COR-L47 (cell line): ENCODE measurements around the gene BBS5.
"Not testable (repeated sequence)": the region's sequence is repeated elsewhere in the genome, so short reads cannot be mapped to it uniquely, and the experiment has no call there.

ENCODE experiments used
- DNase-seq: peaks from one replicate; lab custom pipeline; 2025; lab: John Stamatoyannopoulos, UW

The BBS5 gene

DNA sequence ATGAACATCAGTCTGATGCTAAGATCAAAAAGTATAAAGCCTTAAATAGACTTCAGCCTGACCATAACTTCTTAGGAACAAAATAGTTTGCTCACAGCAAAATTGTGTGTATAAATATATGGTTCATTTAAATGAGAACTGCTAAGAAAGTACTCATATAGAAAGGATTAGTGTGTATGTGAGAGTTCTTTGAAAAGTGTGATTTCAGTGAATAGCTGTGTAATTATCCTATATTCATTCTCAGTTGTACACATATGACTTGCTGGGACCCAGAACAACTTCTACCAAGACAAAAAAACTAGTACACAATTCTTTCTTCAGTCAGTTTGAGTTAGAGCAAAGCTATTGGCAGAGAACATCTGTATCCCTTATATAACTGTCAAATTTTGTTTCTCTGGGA is 7.2 kb downstream of the BBS5 start:
- DNase-seq, result no peak

DNA sequence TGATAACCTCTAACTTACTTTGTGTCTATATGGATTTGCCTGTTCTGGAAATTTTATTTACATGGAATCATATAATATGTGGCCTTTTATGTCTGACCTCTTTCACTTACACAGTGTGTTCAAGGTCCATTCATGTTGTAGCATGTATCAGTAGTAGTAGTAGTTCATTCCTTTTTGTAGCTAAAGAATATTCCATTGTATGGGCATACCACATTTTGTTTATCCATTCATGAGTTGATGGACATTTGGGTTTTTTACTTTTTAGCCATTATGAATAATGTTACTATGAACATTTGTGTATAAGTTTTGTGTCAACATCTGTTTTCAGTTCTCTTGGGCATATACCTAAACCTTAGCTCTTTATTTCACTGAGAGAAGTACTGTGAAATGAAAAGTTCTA is 11.5 kb downstream of the BBS5 start:
- no peak for DNase-seq

DNA sequence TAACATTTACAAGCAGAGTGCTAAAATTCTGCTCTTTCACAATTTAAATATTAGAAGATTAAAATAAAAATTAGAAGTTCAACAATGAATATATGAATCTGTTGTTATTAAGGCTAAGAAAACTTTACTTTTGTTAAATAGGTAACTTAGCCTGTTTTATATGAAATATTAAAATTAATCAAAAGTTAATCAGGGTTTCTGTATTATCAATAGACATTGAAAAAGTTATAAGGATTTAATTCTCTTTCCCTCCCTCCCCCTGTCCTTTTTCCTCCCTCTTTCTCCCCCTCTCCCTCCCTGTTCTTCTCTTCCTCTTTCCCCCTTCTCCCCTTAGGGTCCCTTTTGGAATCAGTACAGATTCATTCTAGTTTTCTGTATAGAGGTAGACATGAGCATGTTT is 12.1 kb downstream of the BBS5 start:
- DNase-seq, result no peak

DNA sequence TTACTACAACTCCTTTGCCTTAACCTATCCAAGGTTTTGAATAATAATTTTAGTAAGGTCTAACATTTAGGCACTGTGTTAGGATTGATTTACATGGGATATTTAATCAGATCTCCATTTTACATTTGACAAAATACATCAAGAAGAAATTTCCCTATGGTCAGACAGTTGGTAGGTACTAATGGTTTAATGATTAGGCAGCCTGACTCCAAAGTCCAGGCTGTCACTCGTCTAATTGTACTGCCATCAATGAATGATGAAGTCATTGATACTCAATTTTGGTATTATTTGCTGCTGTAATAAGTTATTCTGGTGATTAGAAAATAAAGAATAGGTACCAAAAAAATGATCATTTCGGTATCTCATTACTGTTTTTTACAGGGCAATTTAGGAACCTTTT is 14.1 kb downstream of the BBS5 start:
- DNase-seq, result no peak

DNA sequence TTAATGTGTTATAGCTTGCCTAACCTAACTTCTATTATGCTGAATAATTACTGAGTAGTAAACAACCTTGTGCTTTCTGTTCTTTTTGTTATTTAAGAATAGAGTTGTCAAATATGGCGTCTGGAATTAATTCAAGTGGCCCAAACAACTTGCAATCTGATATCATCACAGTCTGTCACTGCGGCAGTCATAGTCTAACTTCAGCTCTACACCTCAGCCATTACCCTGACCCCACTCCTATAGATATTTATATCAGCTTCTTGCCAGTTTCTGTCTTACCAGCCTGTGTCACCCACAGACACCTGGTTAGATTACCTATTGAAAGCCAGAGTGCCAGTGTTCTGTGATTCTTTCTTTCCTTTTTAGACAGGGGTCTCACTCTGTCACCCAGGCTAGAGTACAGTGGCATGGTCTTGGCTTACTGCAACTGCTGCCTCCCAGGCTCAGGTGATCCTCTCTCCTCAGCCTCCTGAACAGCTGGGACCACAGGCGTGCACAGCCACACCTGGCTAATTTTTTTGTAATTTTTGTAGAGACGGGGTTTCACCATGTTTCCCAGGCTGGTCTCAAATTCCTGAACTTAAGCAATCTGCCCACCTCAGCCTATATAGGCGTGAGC is 16.1 kb downstream of the BBS5 start:
- DNase-seq, result no peak

DNA sequence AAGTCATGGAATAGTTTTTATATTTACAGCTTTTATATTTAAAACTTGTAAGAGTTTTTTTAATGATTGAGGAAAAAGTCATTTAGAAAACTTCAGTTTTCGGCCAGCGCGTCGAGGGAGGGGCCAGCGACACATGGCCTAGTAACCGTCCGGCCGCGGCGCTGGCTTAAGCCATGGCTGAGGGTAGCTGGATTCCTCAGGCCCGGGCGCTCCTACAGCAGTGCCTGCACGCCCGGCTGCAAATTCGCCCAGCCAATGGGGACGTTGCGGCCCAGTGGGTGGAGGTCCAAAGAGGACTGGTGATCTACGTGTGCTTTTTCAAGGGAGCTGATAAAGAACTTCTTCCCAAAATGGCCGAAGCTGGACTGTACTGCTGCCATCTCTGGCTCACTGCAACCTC is 25.4 kb downstream of the BBS5 start:
- DNase-seq, result no peak

DNA sequence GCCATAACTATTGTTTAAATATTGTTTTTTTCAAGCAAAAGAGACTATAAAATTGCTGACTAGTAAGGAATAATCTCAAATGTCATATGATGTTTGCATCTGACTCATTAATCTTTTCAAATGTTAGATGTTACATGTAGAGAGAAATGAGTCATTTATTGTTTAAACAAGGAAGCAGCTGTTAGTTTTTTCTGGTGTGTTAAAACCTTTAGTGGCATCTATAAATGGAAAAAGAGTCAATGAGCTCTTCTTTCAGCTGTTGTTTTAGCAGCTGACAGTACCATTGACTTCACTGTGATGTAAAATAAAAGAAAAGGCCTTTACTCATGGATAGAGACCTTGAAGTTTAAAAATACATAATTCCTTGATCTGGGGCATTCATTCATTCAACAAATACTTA is 28.4 kb downstream of the BBS5 start:
- peak; percentile 64 for DNase-seq

DNA sequence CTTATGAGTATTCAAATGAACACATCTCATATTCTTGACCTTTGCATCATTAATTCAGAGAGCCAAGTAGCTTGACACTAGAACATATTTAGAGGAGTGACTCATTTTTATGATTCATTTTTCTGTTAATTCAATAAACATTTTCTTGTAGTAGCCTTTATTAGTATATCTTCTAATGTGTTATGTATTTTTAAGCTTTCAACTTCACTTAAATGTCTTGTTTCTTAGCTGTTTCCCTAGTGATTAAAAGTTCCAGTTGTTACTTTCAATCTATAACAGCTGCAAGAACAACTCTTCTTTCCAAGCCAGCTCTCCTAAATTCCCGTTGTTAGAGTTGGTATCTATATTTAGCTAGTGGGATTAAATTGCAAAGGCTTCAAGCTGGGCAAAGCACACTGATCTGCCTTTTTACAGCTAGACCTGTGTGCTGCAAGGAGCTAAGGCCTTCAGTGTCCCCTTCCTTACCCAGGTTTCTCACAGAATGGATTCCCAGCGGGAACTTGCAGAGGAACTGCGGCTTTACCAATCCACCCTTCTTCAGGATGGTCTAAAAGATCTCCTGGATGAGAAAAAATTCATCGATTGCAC is 30.1 kb downstream of the BBS5 start, which contains the start of gene KLHL41:
TSS of gene KLHL41 (plus strand) at position 405 of the 588 bp plus-strand sequence. CDS start at position 482, 77 bp downstream.
- no peak for DNase-seq

DNA sequence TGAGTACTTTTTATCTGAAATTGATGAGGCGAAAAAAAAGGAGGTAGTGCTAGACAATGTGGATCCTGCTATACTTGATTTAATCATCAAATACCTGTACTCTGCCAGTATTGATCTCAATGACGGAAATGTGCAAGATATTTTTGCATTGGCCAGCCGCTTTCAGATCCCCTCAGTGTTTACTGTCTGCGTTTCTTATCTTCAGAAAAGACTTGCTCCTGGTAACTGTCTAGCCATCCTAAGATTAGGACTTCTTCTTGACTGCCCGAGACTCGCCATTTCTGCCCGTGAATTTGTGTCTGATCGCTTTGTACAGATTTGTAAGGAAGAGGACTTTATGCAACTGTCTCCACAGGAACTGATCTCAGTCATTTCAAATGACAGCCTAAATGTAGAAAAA is 30.7 kb downstream of the BBS5 start:
- no peak for DNase-seq

DNA sequence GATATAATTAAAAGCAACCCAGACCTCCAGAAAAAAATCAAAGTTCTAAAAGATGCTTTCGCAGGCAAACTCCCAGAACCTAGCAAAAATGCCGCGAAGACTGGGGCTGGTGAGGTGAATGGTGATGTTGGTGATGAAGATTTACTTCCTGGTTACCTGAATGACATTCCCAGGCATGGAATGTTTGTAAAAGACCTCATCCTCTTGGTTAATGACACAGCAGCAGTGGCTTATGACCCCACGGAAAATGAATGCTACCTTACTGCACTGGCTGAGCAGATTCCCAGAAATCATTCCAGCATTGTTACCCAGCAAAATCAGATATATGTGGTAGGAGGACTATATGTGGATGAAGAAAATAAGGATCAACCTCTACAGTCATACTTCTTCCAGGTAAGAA is 31.2 kb downstream of the BBS5 start:
- DNase-seq, result no peak

DNA sequence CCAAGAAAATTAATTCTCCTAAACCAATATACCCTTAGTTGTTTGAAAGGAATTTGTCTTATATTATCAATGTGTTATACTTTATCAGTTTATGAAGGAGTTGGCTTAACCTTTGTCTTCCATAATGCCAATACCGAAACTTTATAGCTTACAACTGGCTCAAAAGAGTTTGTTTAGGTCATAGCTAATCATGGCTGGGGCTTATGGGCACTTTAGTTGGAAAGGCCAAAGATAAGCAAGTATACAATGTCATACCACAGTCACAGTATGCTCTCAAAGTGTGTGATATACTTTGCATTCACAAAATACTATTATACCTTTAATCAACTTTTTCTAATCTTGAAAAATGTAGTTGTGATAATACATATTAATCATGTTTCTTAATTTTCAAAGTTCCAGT is 32.5 kb downstream of the BBS5 start:
- DNase-seq, result no peak

DNA sequence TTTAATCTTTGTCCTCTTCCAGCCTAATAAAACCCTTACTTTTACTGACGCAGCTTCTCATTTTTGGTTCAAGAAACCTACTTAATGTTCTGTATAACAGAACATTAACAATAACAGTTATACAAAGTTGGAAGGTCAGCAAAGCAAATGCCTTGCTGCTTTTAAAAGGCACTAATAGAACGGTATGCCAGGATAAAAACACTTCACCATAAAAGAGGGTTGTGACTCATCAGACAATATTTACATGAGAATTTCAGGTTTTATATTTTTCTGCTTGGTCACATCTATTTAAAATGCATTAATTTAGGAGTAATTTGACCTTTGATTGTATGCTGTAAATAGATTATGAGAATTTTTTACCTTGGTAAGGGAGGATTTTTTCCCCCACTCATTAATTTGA is 33.2 kb downstream of the BBS5 start:
- no peak for DNase-seq

DNA sequence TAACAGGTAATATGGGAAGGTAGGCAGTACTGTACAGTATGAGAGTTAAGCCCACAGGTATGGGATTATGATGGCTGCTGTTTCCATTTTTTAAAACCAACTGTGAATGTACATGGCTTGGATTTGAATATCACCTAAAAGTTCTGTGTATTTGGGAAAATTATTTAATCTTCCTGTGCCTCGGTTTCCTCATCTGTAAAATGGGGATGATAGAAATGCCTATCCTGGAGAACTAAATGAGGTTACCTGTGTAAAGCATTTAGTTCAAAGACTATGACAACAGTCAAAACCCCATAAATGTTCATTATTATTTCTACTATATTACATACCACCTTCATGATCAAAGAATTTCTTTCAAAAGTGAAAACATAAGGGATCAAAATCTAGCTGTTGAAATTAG is 33.8 kb downstream of the BBS5 start:
- no peak for DNase-seq

DNA sequence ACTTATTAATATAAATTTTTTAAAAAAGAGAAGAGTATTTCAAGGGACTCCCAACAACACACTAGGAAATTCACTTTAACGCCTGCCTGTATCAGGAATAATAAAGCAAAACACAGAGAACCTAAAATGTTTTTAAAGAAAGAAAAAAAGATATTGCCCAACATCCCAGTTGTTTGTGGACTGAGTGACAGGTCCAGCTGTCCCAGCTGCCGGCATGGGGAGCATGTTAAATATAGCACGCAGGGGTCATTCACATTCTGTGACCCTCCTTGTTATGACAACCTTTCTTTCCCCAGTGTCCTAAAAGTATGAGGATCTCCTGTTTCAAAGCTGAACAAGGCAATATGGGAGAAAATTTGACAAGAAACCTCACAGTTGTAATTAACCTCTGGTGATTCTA is 34.6 kb downstream of the BBS5 start:
- DNase-seq, result no peak

DNA sequence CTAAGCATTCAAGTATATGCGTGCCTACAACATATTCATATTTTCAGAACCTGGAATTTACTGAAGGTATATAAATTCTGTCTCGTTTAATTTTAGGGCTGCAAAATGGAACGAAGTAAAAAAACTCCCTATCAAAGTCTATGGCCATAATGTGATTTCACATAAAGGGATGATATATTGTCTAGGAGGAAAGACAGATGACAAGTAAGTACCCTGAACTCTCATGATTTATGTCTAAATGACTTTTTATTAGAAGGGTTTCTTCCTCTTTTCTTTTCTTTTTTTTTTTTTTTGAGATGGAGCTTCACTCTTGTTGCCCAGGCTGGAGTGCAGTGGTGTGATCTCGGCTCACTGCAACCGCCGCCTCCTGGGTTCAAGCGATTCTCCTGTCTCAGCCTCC is 35.5 kb downstream of the BBS5 start:
- not testable (repeated sequence) for DNase-seq

DNA sequence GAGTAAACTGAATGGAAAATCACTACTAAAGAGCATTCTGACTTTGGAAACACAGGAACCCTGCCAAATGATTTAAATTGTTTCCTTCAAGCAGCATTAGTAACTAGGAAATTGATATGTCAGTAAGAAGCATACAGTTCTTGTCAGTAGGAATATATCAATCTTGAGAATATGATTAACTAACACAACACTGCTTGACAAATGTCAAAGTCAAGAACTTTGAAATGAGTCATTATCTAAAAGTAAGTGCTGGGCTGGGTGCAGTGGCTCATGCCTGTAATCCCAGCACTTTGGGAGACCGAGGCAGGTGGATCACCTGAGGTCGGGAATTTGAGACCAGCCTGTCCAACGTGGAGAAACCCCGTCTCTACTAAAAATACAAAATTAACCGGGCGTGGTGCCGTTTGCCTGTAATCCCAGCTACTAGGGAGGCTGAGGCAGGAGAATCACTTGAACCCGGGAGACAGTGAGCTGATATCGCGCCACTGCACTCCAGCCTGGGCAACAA is 37.2 kb downstream of the BBS5 start:
- DNase-seq, result not testable (repeated sequence)

DNA sequence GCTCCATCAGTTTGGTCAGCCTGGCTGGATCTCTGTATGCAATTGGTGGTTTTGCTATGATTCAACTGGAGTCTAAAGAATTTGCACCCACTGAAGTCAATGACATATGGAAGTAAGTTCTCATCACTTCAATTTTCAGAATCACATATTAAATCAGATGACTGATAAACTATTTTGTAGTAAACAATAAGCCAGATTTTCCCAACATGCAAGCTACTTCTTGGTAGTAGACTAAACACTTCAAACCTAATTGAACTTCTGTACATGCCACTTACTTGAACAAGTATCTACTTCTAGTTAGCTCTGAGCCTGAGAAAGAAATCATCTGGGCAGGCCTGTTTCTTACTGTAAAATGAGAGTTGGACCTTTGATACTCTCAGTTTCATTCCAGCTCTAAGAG is 41.6 kb downstream of the BBS5 start:
- no peak for DNase-seq

DNA sequence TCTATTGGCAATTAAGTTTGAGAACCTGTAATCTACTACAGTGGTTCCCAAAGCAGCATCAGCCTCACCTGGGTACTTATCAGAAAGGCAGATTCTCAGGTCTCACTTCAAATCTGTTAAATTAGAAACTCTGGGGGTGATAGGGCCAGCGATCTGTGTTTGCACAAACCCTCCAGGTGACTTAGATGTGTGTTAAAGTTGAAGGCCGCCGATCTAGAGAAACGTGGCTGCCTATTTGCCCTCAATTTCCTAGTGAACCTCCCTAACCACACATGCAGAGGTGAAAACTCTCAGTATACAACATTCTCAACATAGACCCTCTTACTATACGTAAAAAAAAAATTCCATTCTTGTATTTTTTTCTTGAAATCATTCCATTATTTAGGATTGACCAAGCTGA is 44.4 kb downstream of the BBS5 start:
- DNase-seq, result no peak

DNA sequence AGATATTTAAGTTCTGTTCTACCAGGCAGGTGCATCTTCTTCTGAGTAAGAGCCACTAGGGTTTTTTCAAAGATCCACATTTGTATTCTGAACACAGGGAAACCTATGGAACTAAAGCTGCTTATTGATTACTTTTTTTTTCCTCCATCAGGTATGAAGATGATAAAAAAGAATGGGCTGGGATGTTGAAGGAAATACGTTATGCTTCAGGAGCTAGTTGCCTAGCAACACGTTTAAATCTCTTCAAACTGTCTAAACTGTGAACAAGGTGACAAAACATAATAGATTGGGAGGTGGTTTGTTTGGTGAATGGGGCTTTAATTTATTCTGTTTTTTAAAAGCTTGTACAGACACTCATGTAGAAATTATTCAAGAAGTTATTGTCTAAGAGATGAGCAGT is 46.1 kb downstream of the BBS5 start:
- peak; percentile 48 for DNase-seq

DNA sequence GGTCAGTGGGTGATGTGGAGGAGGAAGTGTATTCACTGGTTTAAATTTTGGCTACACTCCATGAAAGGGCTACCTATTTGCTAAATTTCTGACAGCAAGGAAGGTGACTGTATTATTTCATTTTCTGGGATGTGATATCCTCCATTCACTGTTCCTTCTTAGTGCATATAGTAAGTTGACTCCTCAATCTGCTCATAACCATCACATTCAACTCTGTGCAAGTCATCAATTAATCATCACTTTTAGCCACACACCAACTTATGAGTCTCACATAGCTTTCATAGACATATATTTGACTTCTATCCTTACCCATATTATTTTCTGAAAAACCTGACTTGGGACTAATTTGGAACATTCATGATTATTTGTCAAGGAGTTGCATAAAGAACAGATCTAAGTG is 47.2 kb downstream of the BBS5 start:
- no peak for DNase-seq

DNA sequence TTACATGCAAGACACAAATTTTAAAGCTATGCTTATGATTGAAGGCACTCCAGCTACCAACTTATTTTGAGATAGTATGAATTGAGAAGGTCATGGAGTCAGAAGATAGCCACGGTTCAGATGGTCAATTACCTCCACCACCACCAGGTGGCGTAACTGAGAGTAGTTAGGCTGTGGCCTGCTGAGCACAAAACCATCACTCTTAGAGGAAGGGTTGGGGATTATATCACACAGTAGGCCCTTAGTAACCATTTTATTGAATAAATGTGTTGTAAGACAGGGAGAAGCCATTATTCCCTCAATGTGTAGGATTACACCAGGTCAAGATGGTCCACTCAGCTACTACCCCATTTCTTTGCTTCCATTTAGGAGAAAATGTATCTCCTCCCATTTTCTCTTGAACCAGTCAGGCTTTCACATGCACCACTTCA is 49.0 kb downstream of the BBS5 start:
- peak; percentile 31 for DNase-seq

DNA sequence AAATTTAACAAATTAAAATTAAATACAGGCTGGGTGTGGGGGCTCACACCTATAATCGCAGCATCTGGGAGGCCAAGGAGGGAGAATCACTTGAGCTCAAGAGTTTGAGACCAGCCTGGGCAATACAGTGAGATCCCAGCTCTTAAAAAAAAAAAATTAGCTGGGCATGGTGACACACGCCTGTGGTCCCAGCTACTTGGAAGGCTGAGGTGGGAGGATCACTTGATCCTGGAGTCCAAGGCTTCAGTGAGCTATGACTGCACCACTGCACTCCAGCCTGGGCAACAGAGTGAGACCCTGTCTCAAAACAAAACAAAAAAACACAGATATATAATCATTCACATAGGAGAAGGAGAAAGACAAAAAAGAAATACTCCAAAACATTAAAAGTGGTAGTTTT is 60.2 kb downstream of the BBS5 start:
- not testable (repeated sequence) for DNase-seq

DNA sequence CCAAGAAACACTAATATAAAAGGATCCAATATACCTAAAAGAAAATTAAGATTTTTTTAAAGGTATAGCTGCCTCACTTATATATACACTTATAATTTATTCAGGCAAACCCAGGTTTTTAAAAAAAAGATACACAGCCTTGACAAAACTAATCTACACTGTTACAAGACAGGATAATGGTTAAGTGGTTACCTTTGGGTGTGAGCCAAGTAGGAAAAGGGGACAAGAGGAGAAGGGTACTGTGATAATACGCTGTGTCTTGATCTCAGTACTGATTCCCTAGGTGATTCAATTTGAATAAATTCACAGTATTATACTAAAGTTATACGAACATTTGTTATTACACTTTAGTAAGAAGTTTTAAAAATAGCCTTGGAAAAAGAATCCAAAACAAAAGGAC is 60.9 kb downstream of the BBS5 start:
- DNase-seq, result no peak

DNA sequence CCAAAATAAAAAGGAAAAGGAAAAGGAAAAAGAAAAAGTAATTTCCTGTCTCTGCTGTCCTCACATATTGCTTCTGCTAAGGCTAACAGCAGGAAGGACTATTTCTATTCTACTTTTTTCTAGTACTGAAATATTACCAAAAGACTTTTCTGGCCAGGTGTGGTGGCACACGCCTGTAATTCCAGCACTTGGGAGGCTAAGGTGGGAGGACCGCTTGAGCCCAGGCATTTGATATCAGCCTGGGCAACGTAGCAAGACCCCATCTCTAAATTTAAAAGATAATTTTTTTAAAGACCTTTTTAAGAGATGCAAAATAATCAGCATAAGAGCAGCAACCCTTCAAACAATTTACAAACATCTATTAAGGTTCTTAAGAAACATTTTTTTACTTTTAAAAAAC is 63.1 kb downstream of the BBS5 start:
- no peak for DNase-seq
